ENCODE data around the gene HLA-DRB1. TPM values are rescaled to one million over a fixed set of nuclear protein-coding genes. Genes with fewer than 3 reads are reported as not detected.
"Not testable (repeated sequence)": the region's sequence is repeated elsewhere in the genome, so short reads cannot be mapped to it uniquely, and the experiment has no call there.

The HLA-DRB1 gene
- total RNA-seq, 1 donor from 2014 or later = 0.34 TPM

- no peak overlapping the region for H3K4me3 Mint-ChIP-seq (ENCODE audit: unreplicated experiment)
- no peak for TF ChIP-seq CTCF (IDR thresholded peaks at IDR 0.05; ENCODE audit: partially characterized antibody, unreplicated experiment)
- no peaks in the 10 kb centered on the region for H3K36me3 Mint-ChIP-seq (ENCODE audit: unreplicated experiment)
- peaks cover 4% of the 10 kb centered on the region for H3K27me3 Mint-ChIP-seq (ENCODE audit: unreplicated experiment)
- H3K4me1 Mint-ChIP-seq (ENCODE audit: low read depth, unreplicated experiment) = no peaks in the 10 kb centered on the region
- peaks cover 2% of the 10 kb centered on the region for H3K9me3 Mint-ChIP-seq (ENCODE audit: unreplicated experiment)
- DNase-seq = no peak
- H3K27ac Mint-ChIP-seq (ENCODE audit: unreplicated experiment) = no peak overlapping the region
Observed at GRCh38 chr6:32553037-32553742, 36.5 kb downstream of the HLA-DRB1 start.

GRCh38 chr6:32551410-32551809 is 38.2 kb downstream of the HLA-DRB1 start:
- DNase-seq = no peak
- no peak overlapping the region for H3K4me3 Mint-ChIP-seq (ENCODE audit: unreplicated experiment)
- peaks cover 2% of the 10 kb centered on the region for H3K27me3 Mint-ChIP-seq (ENCODE audit: unreplicated experiment)
- TF ChIP-seq CTCF (IDR thresholded peaks at IDR 0.05; ENCODE audit: partially characterized antibody, unreplicated experiment) = no peak
- no peaks in the 10 kb centered on the region for H3K4me1 Mint-ChIP-seq (ENCODE audit: low read depth, unreplicated experiment)
- no peak overlapping the region for H3K27ac Mint-ChIP-seq (ENCODE audit: unreplicated experiment)
- H3K9me3 Mint-ChIP-seq (ENCODE audit: unreplicated experiment) = peaks cover 2% of the 10 kb centered on the region
- H3K36me3 Mint-ChIP-seq (ENCODE audit: unreplicated experiment) = no peaks in the 10 kb centered on the region

- no peak overlapping the region for H3K4me3 Mint-ChIP-seq (ENCODE audit: unreplicated experiment)
- no peak for DNase-seq
- no peak overlapping the region for H3K27ac Mint-ChIP-seq (ENCODE audit: unreplicated experiment)
- no peaks in the 10 kb centered on the region for H3K36me3 Mint-ChIP-seq (ENCODE audit: unreplicated experiment)
- H3K27me3 Mint-ChIP-seq (ENCODE audit: unreplicated experiment) = no peaks in the 10 kb centered on the region
- no peaks in the 10 kb centered on the region for H3K9me3 Mint-ChIP-seq (ENCODE audit: unreplicated experiment)
- no peaks in the 10 kb centered on the region for H3K4me1 Mint-ChIP-seq (ENCODE audit: low read depth, unreplicated experiment)
- TF ChIP-seq CTCF (IDR thresholded peaks at IDR 0.05; ENCODE audit: partially characterized antibody, unreplicated experiment) = no peak
Observed at GRCh38 chr6:32539839-32540238, 49.8 kb downstream of the HLA-DRB1 start.

GRCh38 chr6:32530431-32530793 is 59.2 kb downstream of the HLA-DRB1 start:
- not testable (repeated sequence) for H3K27ac Mint-ChIP-seq (ENCODE audit: unreplicated experiment)

GRCh38 chr6:32529697-32530430 is 59.8 kb downstream of the HLA-DRB1 start, which contains the start of gene HLA-DRB5:
TSS of gene HLA-DRB5 (minus strand) at chr6:32530287. CDS start at chr6:32530224, 63 bp downstream.
- DNase-seq = no peak
- Mint-ChIP-seq H3K4me1 (ENCODE audit: low read depth, unreplicated experiment) (no peaks in the 10 kb centered on the region), H3K4me3 (ENCODE audit: unreplicated experiment) (no peak within 1 kb of the TSS), H3K9me3 (ENCODE audit: unreplicated experiment) (no peaks in the 10 kb centered on the region), H3K27ac (ENCODE audit: unreplicated experiment) (no peak within 1 kb of the TSS), H3K27me3 (ENCODE audit: unreplicated experiment) (no peaks in the 10 kb centered on the region), H3K36me3 (ENCODE audit: unreplicated experiment) (no peaks in the 10 kb centered on the region)
- TF ChIP-seq CTCF (IDR thresholded peaks at IDR 0.05; ENCODE audit: partially characterized antibody, unreplicated experiment) = no peak

More at GRCh38 chr6:32530431-32530793, 59.2 kb downstream of the HLA-DRB1 start:
- not testable (repeated sequence) for H3K4me1 Mint-ChIP-seq (ENCODE audit: low read depth, unreplicated experiment); H3K9me3 Mint-ChIP-seq (ENCODE audit: unreplicated experiment); H3K4me3 Mint-ChIP-seq (ENCODE audit: unreplicated experiment); H3K27me3 Mint-ChIP-seq (ENCODE audit: unreplicated experiment); DNase-seq; H3K36me3 Mint-ChIP-seq (ENCODE audit: unreplicated experiment)

Other genes with a start within 250 kb of the HLA-DRB1 start
- gene TSBP1, start 217.9 kb downstream of the HLA-DRB1 start, total RNA-seq (ENCODE audit: unreplicated experiment) = not detected
- gene BTNL2, start 182.7 kb downstream of the HLA-DRB1 start, total RNA-seq (ENCODE audit: unreplicated experiment) = not detected
- gene HLA-DRA, start 150.0 kb downstream of the HLA-DRB1 start, total RNA-seq (ENCODE audit: unreplicated experiment) = not detected
- gene HLA-DRB5, start 59.6 kb downstream of the HLA-DRB1 start, total RNA-seq (ENCODE audit: unreplicated experiment) = not detected
- not detected for gene HLA-DQA1, start 47.6 kb upstream of the HLA-DRB1 start, total RNA-seq (ENCODE audit: unreplicated experiment)
- not detected for gene HLA-DQB1, start 76.8 kb upstream of the HLA-DRB1 start, total RNA-seq (ENCODE audit: unreplicated experiment)
- not detected for gene HLA-DQA2, start 151.5 kb upstream of the HLA-DRB1 start, total RNA-seq (ENCODE audit: unreplicated experiment)
- gene HLA-DQB2, start 173.7 kb upstream of the HLA-DRB1 start, total RNA-seq (ENCODE audit: unreplicated experiment) = not detected
- gene HLA-DOB, start 227.2 kb upstream of the HLA-DRB1 start, total RNA-seq (ENCODE audit: unreplicated experiment) = not detected
- gene TAP2, start 248.9 kb upstream of the HLA-DRB1 start, total RNA-seq (ENCODE audit: unreplicated experiment) = 1.9 TPM